Stomach (tissue), 9 donors: ENCODE measurements around the gene ATP6V0D1. TPM values are rescaled to one million over a fixed set of nuclear protein-coding genes. Genes with fewer than 3 reads are reported as not detected.
A peak's percentile ranks its signal among the peaks of the same experiment; 100 is the strongest.

Experiments
- DNase-seq, 2 donors: peaks; one replicate each; pipeline versions ENCODE4 v3.0.0 to v3.0.0-alpha.2; 2013 to 2019
- H3K27ac ChIP-seq, 5 donors: fragments of 200-600 bp in 4 of 5; sonication (generic) in 4 of 5; one replicate each; pipeline ENCODE4 v1.5.1; 2013 to 2019; ENCODE audit warnings: mild to moderate bottlenecking in 1 of 5, moderate library complexity in 1 of 5
- H3K27me3 ChIP-seq, 3 donors: fragments of 200-600 bp; sonication (generic); one replicate each; pipeline ENCODE4 v1.5.1; 2017 to 2019; ENCODE audit warnings: mixed run types in 1 of 3
- H3K36me3 ChIP-seq, 4 donors: fragments of 200-600 bp; sonication (generic); 1 replicate in 3 of 4; 2 replicates in 1 of 4; pipeline ENCODE4 v1.5.1; 2016 to 2019
- H3K4me1 ChIP-seq, 4 donors: fragments of 200-600 bp; sonication (generic); one replicate each; pipeline ENCODE4 v1.5.1; 2016 to 2019
- H3K4me3 ChIP-seq, 4 donors: fragments of 200-600 bp; sonication (generic) in 3 of 4; one replicate each; pipeline ENCODE4 v1.5.1; 2016 to 2019; ENCODE audit warnings: mild to moderate bottlenecking in 1 of 4
- H3K9me3 ChIP-seq, 4 donors: fragments of 200-600 bp; sonication (generic); one replicate each; pipeline ENCODE4 v1.5.1; 2016 to 2019
- EP300 ChIP-seq: sonication (generic); formaldehyde crosslinking; IDR thresholded peaks from one replicate; pipeline ENCODE4 v1.6.1; 2017; ENCODE audit warnings: antibody characterized with exemption
- POLR2A ChIP-seq, 4 donors: fragments of 450-650 bp; IDR thresholded peaks; one replicate each; pipeline ENCODE4 v1.6.1; 2016; ENCODE audit warnings: antibody characterized with exemption in 4 of 4, control low read depth in 2 of 4, mild to moderate bottlenecking in 1 of 4, moderate library complexity in 1 of 4
- POLR2AphosphoS5 ChIP-seq, 3 donors: sonication (generic); formaldehyde crosslinking; IDR thresholded peaks; one replicate each; pipeline ENCODE4 v1.6.1; 2016; ENCODE audit warnings: antibody characterized with exemption in 3 of 3
- WGBS, 5 donors: extraction: QIAGEN DNeasy Blood & Tissue Kit in 3 of 5; methylation state at CpG; one replicate each; pipeline versions ENCODE4 v1.1.5 to v1.1.7; 2013 to 2018; 5-methylcytosine and 5-hydroxymethylcytosine counted together
- intact Hi-C: fragments of 100-400 bp; cut with DNase I; formaldehyde crosslinking; loops from one replicate; pipeline ENCODE4 v1.15.1; 2023; ENCODE audit warnings: low total_unique reads
- polyA plus RNA-seq, 3 donors: library from polyadenylated mRNA; stranded (reverse); fragments of 200-250 nt; gene quantifications; one replicate each; pipeline ENCODE4 v1.2.3, GENCODE V29; 2013
- total RNA-seq, 5 donors: library from RNA; depleted of rRNA; stranded (reverse); fragments of >200 nt; gene quantifications; one replicate each; pipeline versions ENCODE4 v1.1.0 to v1.2.3, GENCODE V29; 2014 to 2016
- TF ChIP-seq, protein P1 (sequence below), 7 experiments: fragments of 450-650 bp in 4 of 7; fragments of 200-600 bp in 3 of 7; sonication (generic) in 3 of 7; IDR thresholded peaks; one replicate each; pipeline ENCODE4 v1.5.1; 2016 to 2019; ENCODE audit warnings: antibody characterized with exemption in 7 of 7, control low read depth in 2 of 7, mild to moderate bottlenecking in 1 of 7
- donor health status: healthy with polysubstance abuse.
- donor health status: Bipolar disorder and iron deficiency.
- donor health status: healthy.

Gene ATP6V0D1
- total and polyA plus RNA-seq, 8 donors, result 23.5 to 102 (median 64.9) TPM

DNA sequence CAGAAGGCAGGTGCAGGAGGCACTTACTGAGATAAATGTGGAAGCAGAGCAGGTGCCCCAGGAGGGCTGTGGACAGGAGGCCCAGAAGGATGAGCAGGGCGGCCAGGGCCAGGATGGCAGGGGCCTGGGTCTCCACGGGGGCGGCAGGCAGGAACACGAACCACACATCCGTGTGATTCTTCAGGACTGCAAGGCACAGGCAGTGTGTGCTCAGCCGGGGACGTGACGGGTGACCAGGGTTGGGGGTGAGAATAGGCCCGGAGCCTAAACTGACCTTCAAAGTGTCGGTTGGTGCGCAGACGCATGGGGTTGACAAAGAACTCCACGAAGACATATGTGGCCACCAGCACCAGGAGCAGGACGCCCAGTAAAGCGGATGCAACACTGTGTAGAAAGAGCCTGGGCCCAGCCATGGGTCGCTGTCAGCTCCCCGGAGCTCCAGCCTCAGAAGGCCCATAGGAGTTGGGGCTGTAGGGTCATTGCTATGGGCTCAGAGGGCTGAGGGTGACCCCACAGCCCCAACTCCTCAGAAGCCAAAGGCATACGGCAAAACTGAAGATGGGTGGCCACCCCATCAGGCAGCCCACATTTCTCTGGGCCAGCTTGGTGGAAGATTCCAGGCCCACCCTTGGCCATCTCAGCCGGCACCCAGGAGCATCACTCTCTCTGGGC, 82.3 kb downstream of the ATP6V0D1 start:
- H3K27me3 ChIP-seq, result peaks cover 0 to 25% (median 0%) of the 10 kb centered on the region in 3 donors
- no peak overlapping the region for H3K27ac ChIP-seq
- 89 to 100% (median 93%) methylated on average over 8 to 19 of the region's 19 CpGs for WGBS, 5 donors
- no peak overlapping the region for H3K4me3 ChIP-seq
- H3K9me3 ChIP-seq, result no peaks in the 10 kb centered on the region
- peaks cover 30 to 63% (median 54%) of the 10 kb centered on the region in 4 donors for H3K4me1 ChIP-seq
- no peak for DNase-seq
- intact Hi-C loops, result no loop called here
- H3K36me3 ChIP-seq, result no peaks in the 10 kb centered on the region
- TF ChIP-seq POLR2A (IDR thresholded peaks at IDR 0.05), result no peak
- TF ChIP-seq EP300, result no peak
- TF ChIP-seq, protein P1, sequence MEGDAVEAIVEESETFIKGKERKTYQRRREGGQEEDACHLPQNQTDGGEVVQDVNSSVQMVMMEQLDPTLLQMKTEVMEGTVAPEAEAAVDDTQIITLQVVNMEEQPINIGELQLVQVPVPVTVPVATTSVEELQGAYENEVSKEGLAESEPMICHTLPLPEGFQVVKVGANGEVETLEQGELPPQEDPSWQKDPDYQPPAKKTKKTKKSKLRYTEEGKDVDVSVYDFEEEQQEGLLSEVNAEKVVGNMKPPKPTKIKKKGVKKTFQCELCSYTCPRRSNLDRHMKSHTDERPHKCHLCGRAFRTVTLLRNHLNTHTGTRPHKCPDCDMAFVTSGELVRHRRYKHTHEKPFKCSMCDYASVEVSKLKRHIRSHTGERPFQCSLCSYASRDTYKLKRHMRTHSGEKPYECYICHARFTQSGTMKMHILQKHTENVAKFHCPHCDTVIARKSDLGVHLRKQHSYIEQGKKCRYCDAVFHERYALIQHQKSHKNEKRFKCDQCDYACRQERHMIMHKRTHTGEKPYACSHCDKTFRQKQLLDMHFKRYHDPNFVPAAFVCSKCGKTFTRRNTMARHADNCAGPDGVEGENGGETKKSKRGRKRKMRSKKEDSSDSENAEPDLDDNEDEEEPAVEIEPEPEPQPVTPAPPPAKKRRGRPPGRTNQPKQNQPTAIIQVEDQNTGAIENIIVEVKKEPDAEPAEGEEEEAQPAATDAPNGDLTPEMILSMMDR (IDR thresholded peaks at IDR 0.05), result no peak
- TF ChIP-seq POLR2AphosphoS5 (IDR thresholded peaks at IDR 0.05), result no peak

DNA sequence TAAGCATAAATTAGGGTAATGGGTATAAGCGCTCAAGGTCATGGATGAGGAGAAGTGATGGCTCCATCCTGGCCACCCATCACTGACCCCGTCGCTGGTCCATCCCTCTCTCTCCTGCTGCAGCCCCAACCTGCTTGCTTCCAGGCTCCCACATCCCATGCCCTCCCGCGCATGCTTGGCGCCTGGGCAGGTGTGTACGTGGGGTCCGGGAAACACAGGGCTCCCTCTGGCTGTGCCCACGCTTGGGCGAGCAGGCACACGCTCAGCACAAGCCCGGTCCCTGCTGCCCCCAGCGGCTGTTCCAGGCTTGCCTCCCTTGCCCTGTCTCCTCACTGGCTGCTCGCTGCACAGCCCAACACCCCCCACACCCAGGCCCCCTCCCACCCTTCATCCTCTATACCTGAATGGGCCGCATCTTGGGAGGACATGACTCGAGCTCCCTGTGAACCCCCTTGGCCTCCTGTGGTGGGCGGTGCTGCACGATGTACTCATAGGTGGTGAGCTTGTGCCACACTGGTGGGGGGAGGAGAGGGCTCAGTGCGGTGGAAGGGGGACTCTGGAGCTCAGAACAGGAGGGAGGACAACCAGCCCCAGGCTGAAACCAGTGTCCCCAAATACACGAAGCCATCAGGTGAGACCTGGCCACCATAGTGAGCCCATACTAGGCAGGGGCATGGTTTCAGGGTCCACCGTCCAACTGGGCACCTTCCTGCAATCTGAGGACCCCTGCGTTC, 83.0 kb downstream of the ATP6V0D1 start:
- DNase-seq, result peak in 1 of 2 donors; percentile 24
- Histone ChIP-seq H3K27ac (peak overlapping the region in 1 of 5 donors; percentile 66), H3K36me3 (no peaks in the 10 kb centered on the region), H3K4me1 (peaks cover 36 to 63% (median 58%) of the 10 kb centered on the region in 4 donors), H3K9me3 (no peaks in the 10 kb centered on the region), H3K27me3 (peaks cover 0 to 32% (median 0%) of the 10 kb centered on the region in 3 donors), H3K4me3 (no peak overlapping the region)
- intact Hi-C loops, result no loop called here
- TF ChIP-seq, protein P1 (IDR thresholded peaks at IDR 0.05), result no peak
- TF ChIP-seq POLR2AphosphoS5 (IDR thresholded peaks at IDR 0.05) (no peak), POLR2A (IDR thresholded peaks at IDR 0.05) (no peak), EP300 (no peak)
- 82 to 91% (median 86%) methylated on average over 19 to 22 of the region's 22 CpGs for WGBS, 5 donors

DNA sequence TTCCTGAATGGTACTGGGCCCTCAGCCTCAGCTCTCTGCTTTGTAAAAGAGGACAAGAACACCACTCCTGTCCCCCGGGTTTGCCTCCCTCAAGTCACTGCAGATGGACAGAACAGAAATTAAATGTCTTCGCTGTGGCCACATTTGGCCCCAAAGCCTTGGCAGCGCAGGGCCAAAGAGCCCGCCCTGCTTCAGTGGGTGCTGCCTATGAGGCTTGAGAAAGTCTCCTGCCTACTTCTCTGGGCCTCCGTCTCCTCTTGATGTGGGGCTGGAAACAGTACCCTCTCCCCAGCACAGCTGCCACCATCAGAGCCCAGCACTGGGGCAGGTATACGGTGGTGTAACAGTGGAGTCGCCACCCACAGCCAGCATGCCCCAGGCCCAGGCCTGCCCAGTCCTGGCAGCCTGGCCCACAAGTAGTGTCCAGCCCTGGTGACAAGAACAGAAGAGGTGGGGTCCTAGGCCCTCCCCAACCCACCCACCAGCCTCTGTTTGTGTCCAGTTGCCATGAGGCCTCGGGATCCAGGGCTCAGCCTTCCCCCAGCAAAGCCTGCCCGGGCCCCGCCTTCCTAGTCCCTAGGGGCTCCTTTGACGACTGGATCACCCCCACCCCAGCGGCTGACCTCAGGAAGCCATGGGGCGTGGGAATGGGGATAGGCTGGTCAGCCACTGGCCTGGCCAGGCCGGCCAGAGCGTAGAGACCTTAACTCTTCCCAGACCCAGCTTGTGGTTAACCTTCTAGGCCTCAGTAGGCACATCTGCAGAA, 83.7 kb downstream of the ATP6V0D1 start:
- intact Hi-C loops, result no loop called here
- H3K4me1 ChIP-seq, result peaks cover 41 to 69% (median 66%) of the 10 kb centered on the region in 4 donors
- H3K4me3 ChIP-seq, result no peak overlapping the region
- WGBS, 5 donors, result 70 to 80% (median 76%) methylated on average over 10 to 15 of the region's 15 CpGs
- H3K27me3 ChIP-seq, result peaks cover 0 to 40% (median 0%) of the 10 kb centered on the region in 3 donors
- DNase-seq, result peak in 1 of 2 donors; percentile 63
- H3K27ac ChIP-seq, result peak overlapping the region; percentile 26 to 71 (median 48)
- no peaks in the 10 kb centered on the region for H3K9me3 ChIP-seq
- no peaks in the 10 kb centered on the region for H3K36me3 ChIP-seq
- no peak for TF ChIP-seq EP300
- no peak for TF ChIP-seq POLR2A (IDR thresholded peaks at IDR 0.05)
- TF ChIP-seq, protein P1 (IDR thresholded peaks at IDR 0.05), result no peak
- TF ChIP-seq POLR2AphosphoS5 (IDR thresholded peaks at IDR 0.05), result no peak
